ENCODE measurements around the gene RPS15.

The RPS15 gene

DNA sequence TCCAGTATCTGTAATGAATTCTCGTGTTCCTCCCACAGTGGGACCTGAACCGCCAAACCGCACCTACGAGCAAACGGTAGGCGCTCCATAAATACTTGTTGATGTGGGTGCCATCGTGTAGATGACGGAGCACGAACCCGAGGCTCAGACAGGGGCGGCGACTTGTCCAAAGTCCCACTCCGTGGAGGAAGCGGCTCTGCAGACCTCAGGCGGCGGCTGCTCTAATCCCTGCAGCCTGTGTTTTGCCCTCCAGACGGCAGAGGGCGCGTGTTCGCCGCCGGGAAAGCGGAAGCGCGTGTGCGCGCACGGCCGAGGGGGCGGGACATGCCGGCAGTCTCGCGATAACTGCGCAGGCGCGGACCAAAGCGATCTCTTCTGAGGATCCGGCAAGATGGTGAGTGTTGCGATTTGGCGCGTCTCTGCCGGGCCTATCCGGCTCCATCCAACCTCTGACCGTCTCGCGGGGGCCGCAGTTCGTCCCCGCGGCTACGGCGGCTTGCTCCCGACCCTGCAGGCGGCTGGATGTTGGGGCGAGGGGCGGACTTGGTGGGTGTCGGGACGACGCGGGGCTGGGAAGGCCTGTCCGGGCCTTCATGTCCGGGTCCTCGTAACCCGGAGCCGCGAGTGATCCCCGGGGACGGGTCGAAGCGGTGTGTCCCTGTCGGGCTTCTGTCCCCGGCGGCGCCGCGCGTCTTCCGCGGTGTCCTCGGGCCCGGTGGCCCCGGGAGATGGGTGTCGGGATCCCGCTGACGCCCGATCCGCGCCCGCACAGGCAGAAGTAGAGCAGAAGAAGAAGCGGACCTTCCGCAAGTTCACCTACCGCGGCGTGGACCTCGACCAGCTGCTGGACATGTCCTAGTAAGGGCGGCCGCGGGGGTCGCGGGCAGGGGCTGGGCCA is at the start of gene RPS15:
Gene RPS15 (plus strand): TSS at position 362 of the 898 bp plus-strand sequence. CDS start 30 bp downstream, at position 392.
- in situ Hi-C loops (cut with HindIII; ENCODE audit: low pct_ligation_motif_present, low pct_unique_long_range_greater_than_20kb, low sequenced_read_pairs), result no loop called here
- peak; percentile 89 for DNase-seq

DNA sequence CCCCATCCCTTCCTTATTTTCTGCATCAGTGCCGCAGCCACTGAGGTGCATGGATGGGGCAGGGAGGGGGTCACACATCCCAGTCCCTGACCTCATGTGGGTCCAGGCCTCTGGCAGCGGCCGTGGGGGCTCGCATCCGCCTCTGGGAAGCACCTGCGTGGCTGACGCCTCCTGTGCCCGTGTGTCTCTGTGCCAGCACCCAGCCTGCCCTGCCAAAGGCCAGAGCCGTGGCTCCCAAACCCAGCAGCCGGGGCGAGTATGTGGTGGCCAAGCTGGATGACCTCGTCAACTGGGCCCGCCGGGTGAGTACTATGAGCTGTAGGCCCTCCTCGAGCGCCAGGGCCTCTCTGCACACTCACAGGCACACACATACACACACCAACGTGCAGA is 49.6 kb upstream of the RPS15 start:
- no peak for DNase-seq
- in situ Hi-C loops (cut with HindIII; ENCODE audit: low pct_ligation_motif_present, low pct_unique_long_range_greater_than_20kb, low sequenced_read_pairs), result no loop called here

DNA sequence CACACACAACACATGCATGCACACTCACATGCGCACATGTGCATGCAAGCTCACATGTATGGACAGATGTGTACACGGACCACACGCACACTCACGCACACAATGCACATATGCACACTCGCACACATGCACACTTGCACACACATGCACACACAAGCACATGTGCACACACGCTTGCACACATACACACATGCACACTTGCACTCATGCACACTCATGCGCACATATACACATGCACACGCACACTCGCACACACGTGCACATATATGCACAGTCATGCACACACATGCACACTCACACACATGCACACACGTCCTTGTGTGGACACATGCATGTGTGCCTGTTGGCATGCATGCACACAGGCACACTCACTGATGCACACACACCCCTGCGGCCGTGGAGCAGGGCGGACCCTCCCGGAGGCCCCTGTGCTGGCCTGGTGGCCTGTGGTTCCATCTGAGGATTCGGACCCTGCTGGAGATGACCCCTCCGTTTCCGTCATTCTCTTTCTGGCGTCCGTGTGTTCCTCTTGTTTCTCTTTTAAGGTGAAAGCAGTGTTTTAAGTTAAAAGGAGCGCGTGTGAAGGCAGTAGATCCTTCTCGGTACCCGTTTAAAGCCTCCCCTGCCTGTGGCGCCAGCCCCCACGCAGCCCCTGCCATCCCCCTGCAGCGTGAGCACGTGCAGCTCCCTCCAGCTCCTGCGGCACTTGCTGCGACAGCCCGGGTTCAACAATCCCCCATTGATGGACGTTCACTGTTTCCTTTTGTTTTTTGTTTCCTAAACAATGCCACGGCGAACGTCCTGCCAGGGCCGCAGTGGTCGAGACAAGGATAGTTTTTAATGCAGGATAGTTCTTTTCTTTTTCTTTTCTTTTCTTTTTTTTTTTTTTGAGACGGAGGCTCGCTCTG is 48.9 kb upstream of the RPS15 start:
- in situ Hi-C loops (cut with HindIII; ENCODE audit: low pct_ligation_motif_present, low pct_unique_long_range_greater_than_20kb, low sequenced_read_pairs), result no loop called here
- no peak for DNase-seq

- in situ Hi-C loops (cut with HindIII; ENCODE audit: low pct_ligation_motif_present, low pct_unique_long_range_greater_than_20kb, low sequenced_read_pairs), result no loop called here
- no peak for DNase-seq
These were observed 47.2 kb upstream of the RPS15 start for GRCh38 chr19:1390890-1391423.

GRCh38 chr19:1392407-1392806 is 45.8 kb upstream of the RPS15 start:
- in situ Hi-C loops (cut with HindIII; ENCODE audit: low pct_ligation_motif_present, low pct_unique_long_range_greater_than_20kb, low sequenced_read_pairs), result no loop called here
- no peak for DNase-seq

GRCh38 chr19:1392939-1393530 is 45.2 kb upstream of the RPS15 start:
- in situ Hi-C loops (cut with HindIII; ENCODE audit: low pct_ligation_motif_present, low pct_unique_long_range_greater_than_20kb, low sequenced_read_pairs), result no loop called here

DNA sequence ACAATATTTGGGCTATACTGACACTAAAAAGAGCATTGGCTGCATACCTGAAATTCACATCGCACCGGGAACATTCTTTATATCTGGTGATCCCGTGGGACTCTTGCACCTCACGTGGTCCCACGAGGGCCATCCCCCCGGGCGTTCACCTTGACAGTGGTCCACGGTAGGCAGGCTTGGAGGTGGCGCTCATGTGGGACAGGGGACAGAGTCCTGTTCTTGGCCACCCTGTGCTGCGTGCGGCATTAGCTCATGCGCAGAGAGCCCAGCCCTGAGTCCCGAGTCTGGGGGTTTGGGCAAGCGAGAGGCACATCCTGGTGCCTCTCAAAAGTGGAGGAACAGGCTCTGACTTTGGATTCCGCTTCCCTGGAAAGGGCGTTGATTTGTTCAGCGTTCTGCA is 44.4 kb upstream of the RPS15 start:
- in situ Hi-C loops (cut with HindIII; ENCODE audit: low pct_ligation_motif_present, low pct_unique_long_range_greater_than_20kb, low sequenced_read_pairs), result no loop called here
- no peak for DNase-seq

More at GRCh38 chr19:1392939-1393530, 45.2 kb upstream of the RPS15 start:
- DNase-seq, result no peak

GRCh38 chr19:1394252-1395193 is 43.7 kb upstream of the RPS15 start:
- DNase-seq, result no peak
- in situ Hi-C loops (cut with HindIII; ENCODE audit: low pct_ligation_motif_present, low pct_unique_long_range_greater_than_20kb, low sequenced_read_pairs), result no loop called here

DNA sequence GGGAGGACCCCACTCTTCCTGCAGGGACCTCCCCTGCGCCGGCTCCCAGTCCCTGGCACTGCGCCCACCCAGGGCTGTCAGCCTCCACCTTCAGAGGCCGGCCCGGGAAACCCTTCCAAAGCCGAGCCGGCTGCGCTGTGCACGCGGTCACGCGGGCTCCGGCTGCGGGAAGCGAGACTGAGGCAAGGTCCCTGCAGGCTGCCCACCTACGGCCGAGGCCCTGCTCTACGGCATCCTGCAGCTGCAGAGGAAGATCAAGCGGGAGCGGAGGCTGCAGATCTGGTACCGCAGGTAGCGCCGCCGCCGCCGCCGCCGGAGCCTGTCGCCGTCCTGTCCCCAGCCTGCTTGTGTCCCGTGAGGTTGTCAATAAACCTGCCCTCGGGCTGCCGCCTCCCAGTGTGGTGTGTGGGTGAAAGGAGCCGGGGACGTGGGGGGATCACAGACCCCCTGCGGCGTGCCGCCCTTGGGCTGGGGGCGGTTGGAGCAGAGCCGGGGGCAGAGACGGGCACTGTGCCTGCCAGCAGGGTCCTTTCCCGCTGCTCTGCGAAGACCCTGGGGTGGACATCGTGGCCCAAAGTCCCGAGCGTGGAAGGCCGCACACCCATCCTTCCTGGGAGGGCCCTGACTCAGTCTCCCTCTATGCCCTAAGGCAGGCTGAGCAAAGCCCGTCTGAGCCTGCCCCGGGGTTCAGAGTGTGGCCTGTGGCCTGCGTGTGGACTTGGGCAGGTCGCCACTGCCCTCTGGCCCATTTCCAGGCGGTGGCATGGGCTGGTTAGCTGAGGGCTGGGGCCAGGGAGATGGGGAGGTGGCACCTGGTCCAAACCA is 42.8 kb upstream of the RPS15 start:
- in situ Hi-C loops (cut with HindIII; ENCODE audit: low pct_ligation_motif_present, low pct_unique_long_range_greater_than_20kb, low sequenced_read_pairs), result no loop called here
- no peak for DNase-seq

- no peak for DNase-seq
- in situ Hi-C loops (cut with HindIII; ENCODE audit: low pct_ligation_motif_present, low pct_unique_long_range_greater_than_20kb, low sequenced_read_pairs), result no loop called here
These were observed 42.0 kb upstream of the RPS15 start for GRCh38 chr19:1396019-1396767.

DNA sequence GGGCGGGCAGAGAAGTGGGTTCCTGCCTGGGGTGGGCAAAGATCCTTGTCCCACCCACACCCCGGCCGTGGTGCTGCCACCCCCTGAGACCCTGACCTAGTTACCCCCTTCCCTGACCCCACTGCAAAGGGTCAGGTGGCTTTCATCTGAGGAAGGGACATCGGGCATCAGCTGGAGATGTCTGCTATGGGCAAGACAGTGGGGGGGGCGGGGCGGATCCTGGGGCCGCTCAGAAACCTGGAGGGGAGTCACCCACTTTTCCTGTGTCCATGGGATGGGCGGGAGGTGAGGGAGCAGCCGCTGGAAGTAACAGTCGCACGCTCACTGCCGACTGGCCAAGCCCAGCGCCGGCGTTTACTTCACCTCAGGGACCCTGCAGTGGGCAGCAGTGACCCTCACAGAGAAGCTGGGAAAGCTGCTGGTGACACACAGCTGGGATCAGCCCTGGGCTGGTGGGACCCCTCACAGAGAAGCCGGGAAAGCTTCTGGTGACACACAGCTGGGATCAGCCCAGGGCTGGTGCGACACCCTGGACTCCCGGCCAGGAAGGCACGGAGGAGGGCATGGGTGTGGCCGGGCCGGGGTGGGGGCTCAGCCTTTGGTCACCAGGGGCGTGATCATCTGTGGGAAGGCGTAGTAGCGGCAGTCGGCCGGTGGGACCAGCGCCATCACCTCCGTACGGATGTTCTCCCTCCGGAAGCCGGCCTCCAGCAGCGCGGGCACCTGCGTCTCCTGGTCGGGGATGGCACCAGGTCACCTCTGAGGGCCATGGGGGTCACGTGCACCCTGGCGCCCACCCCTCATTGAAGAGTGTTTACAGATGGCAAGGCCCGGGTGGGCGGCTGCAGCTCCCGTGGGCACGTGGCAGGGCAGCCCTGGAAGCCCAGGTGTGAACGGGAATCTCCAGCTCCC is 41.2 kb upstream of the RPS15 start:
- DNase-seq, result no peak
- in situ Hi-C loops (cut with HindIII; ENCODE audit: low pct_ligation_motif_present, low pct_unique_long_range_greater_than_20kb, low sequenced_read_pairs), result no loop called here

DNA sequence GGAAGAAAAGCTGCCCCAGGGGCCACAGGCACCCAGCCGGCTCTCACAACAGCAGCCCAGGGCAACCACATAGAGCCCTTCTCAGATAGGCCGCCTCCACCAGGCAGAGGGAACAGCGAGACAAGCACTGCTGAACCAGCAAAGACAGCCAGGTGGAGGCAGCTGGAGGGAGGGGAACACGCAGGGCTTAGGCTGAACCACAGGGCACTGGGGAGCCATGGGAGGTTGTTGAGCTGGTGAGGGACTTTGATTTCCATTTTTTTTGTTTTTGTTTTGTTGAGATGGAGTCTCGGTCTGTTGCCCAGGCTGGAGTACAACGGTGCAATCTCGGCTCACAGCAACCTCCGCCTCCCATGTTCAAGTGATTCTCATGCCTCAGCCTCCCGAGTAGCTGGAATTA is 40.4 kb upstream of the RPS15 start:
- no peak for DNase-seq
- in situ Hi-C loops (cut with HindIII; ENCODE audit: low pct_ligation_motif_present, low pct_unique_long_range_greater_than_20kb, low sequenced_read_pairs), result no loop called here

GRCh38 chr19:1399079-1399478 is 39.1 kb upstream of the RPS15 start:
- DNase-seq, result no peak
- in situ Hi-C loops (cut with HindIII; ENCODE audit: low pct_ligation_motif_present, low pct_unique_long_range_greater_than_20kb, low sequenced_read_pairs), result no loop called here

GRCh38 chr19:1399745-1400144 is 38.5 kb upstream of the RPS15 start:
- DNase-seq, result no peak
- in situ Hi-C loops (cut with HindIII; ENCODE audit: low pct_ligation_motif_present, low pct_unique_long_range_greater_than_20kb, low sequenced_read_pairs), result no loop called here

- in situ Hi-C loops (cut with HindIII; ENCODE audit: low pct_ligation_motif_present, low pct_unique_long_range_greater_than_20kb, low sequenced_read_pairs), result no loop called here
- DNase-seq, result no peak
These were observed 37.7 kb upstream of the RPS15 start for GRCh38 chr19:1400281-1401137.

Measured in ACHN (cell line).